A673 (cell line): ENCODE data around the gene SOX11. TPM values are rescaled to one million over a fixed set of nuclear protein-coding genes. Genes with fewer than 3 reads are reported as not detected.

Experiments
- BruUV-seq: library from RNA; stranded (reverse); fragments of 400-500 nt; replicated peaks from 2 replicates; lab custom pipeline; 2021; lab: Mats Ljungman, UMichigan
- CTCF ChIA-PET: fragments of 300-600 bp; sonication (Branson Sonifier 250); formaldehyde crosslinking; loops from one replicate; lab custom pipeline; 2022; ENCODE audit warnings: antibody characterized with exemption; lab: Charles Lee
- POLR2A ChIA-PET: fragments of 300-600 bp; sonication (Branson Sonifier 250); formaldehyde crosslinking; loops from one replicate; lab custom pipeline; 2022; ENCODE audit warnings: antibody characterized with exemption; ENCODE audit not compliant: low non-redundant PET; lab: Charles Lee
- DNase-seq: peaks from one replicate; pipeline ENCODE4 v3.0.0-alpha.2; 2015; ENCODE audit warnings: low spot score
- H3K27ac ChIP-seq: fragments of 200-600 bp; sonication (generic); 2 replicates; pipeline ENCODE4 v1.5.1; 2016; ENCODE audit warnings: mixed run types, low read depth, mild to moderate bottlenecking, mixed read lengths, antibody characterized with exemption, low read length; ENCODE audit not compliant: poor library complexity, severe bottlenecking
- H3K27me3 ChIP-seq: fragments of 200-600 bp; sonication (generic); replicated peaks from 2 replicates; pipeline ENCODE4 v1.6.1; 2017; ENCODE audit warnings: mixed run types, low read depth, mild to moderate bottlenecking, mixed read lengths, antibody characterized with exemption, low read length; ENCODE audit not compliant: insufficient read depth, poor library complexity
- H3K36me3 ChIP-seq: fragments of 200-600 bp; sonication (generic); 2 replicates; pipeline ENCODE4 v1.6.1; 2016; ENCODE audit warnings: mixed run types, mild to moderate bottlenecking, mixed read lengths, antibody characterized with exemption, low read length; ENCODE audit not compliant: insufficient read depth, poor library complexity, severe bottlenecking
- H3K4me1 ChIP-seq: fragments of 200-600 bp; sonication (generic); 2 replicates; pipeline ENCODE4 v1.6.1; 2017; ENCODE audit warnings: mixed run types, mild to moderate bottlenecking, mixed read lengths, antibody characterized with exemption, low read length; ENCODE audit not compliant: insufficient read depth, poor library complexity, severe bottlenecking
- H3K4me3 ChIP-seq: fragments of 200-600 bp; sonication (generic); 2 replicates; pipeline ENCODE4 v1.5.1; 2016; ENCODE audit warnings: low read depth, mixed run types, mild to moderate bottlenecking, mixed read lengths, low read length; ENCODE audit not compliant: poor library complexity, severe bottlenecking
- H3K9me3 ChIP-seq: fragments of 200-600 bp; sonication (generic); 2 replicates; pipeline ENCODE4 v1.6.1; 2016; ENCODE audit warnings: mixed run types, low read depth, mild to moderate bottlenecking, mixed read lengths, antibody characterized with exemption, low read length; ENCODE audit not compliant: poor library complexity, severe bottlenecking
- CTCF ChIP-seq: fragments of 300-800, 200-600 bp; sonication (generic); conservative IDR thresholded peaks from 2 replicates; pipeline ENCODE4 v1.5.1; 2017; ENCODE audit warnings: low read depth, mild to moderate bottlenecking, antibody characterized with exemption, low read length, moderate library complexity, mixed read lengths
- EZH2 ChIP-seq: fragments of 200-600 bp; sonication (generic); IDR thresholded peaks from 2 replicates; pipeline ENCODE4 v1.6.1; 2017; ENCODE audit warnings: borderline replicate concordance, low read depth, mild to moderate bottlenecking, mixed read lengths, antibody characterized with exemption, low read length; ENCODE audit not compliant: poor library complexity, severe bottlenecking
- intact Hi-C: fragments of 100-400 bp; cut with micrococcal nuclease; formaldehyde crosslinking; loops from one replicate; pipeline ENCODE4 v1.10.0; 2022; ENCODE audit not compliant: unreplicated experiment
- total RNA-seq: library from RNA; stranded (reverse); gene quantifications from 2 replicates; pipeline ENCODE4 v1.2.3, GENCODE V29; 2021

The SOX11 gene
- total RNA-seq, 1 experiment from 2014 or later: 73.9 TPM

- POLR2A ChIA-PET: interaction anchor here (0.5 kb wide), 1 partner anchor 29 kb away, joined by 4 read pairs; no protein-coding TSS in a partner anchor
- TF ChIP-seq CTCF (no peak), EZH2 (no peak)
- no peak overlapping the region for H3K4me3 ChIP-seq
- CTCF ChIA-PET: no interaction called here
- H3K36me3 ChIP-seq: no peaks in the 10 kb centered on the region
- H3K9me3 ChIP-seq: no peaks in the 10 kb centered on the region
- no peaks in the 10 kb centered on the region for H3K27me3 ChIP-seq
- intact Hi-C loops: no loop called here
- H3K4me1 ChIP-seq: no peaks in the 10 kb centered on the region
- no TSS peak for BruUV-seq
- DNase-seq: no peak
- no peak overlapping the region for H3K27ac ChIP-seq
Observed at GRCh38 chr2:5730386-5730785, 38.2 kb downstream of the SOX11 start.

- H3K4me1 ChIP-seq: peaks cover 5% of the 10 kb centered on the region
- H3K36me3 ChIP-seq: no peaks in the 10 kb centered on the region
- H3K27ac ChIP-seq: no peak overlapping the region
- no peaks in the 10 kb centered on the region for H3K27me3 ChIP-seq
- BruUV-seq: no TSS peak
- no peak overlapping the region for H3K4me3 ChIP-seq
- H3K9me3 ChIP-seq: no peaks in the 10 kb centered on the region
- ChIA-PET POLR2A (no interaction called here), CTCF (no interaction called here)
- DNase-seq: no peak
- intact Hi-C loops: no loop called here
- TF ChIP-seq EZH2 (no peak), CTCF (no peak)
Observed at GRCh38 chr2:5734859-5735520, 42.8 kb downstream of the SOX11 start.

DNA sequence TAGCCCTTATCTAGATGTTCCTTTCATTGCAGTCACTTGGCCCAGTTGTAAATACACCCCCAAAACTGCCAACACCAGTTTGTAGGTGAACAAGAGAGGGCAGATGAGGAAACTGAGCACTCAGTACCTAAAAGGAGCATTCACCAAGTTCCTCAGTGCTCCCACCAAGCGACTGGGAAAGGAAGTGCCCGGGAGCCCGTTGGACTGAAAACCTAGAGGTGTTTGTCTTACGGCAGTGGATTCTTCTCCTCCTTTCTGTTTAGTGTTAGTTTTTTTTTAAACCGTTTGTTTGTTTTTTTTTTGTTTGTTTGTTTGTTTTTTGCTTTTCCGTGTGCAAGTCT lies 43.3 kb downstream of the SOX11 start:
- BruUV-seq: no TSS peak
- CTCF ChIA-PET: no interaction called here
- Histone ChIP-seq H3K9me3 (no peaks in the 10 kb centered on the region), H3K36me3 (no peaks in the 10 kb centered on the region), H3K4me3 (no peak overlapping the region), H3K4me1 (peaks cover 5% of the 10 kb centered on the region), H3K27ac (no peak overlapping the region), H3K27me3 (no peaks in the 10 kb centered on the region)
- POLR2A ChIA-PET: no interaction called here
- DNase-seq: no peak
- intact Hi-C loops: no loop called here
- TF ChIP-seq CTCF (no peak), EZH2 (no peak)
